ENCODE data around the gene TOX4.

TOX4 gene

DNA sequence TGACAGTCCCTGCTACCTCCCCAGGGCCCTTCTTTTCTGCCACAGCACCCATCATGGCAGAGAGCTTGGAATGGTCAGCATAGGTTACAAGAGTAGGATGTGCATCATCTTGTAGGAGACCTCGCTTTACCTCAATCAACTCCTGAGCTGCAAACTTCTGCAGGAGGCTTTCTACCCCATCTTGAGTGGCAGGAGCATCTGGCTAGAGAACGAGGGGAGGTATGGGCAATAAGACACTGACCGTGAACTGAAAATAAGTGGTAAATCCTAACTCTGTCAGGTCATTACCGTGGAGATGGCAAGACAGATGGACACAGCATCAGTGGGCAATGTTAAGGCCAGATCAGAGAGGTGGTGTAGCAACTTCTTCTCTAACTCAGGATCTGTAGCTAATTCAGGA is 26.4 kb downstream of the TOX4 start:
- no peak for DNase-seq (ENCODE audit: low read depth)

DNA sequence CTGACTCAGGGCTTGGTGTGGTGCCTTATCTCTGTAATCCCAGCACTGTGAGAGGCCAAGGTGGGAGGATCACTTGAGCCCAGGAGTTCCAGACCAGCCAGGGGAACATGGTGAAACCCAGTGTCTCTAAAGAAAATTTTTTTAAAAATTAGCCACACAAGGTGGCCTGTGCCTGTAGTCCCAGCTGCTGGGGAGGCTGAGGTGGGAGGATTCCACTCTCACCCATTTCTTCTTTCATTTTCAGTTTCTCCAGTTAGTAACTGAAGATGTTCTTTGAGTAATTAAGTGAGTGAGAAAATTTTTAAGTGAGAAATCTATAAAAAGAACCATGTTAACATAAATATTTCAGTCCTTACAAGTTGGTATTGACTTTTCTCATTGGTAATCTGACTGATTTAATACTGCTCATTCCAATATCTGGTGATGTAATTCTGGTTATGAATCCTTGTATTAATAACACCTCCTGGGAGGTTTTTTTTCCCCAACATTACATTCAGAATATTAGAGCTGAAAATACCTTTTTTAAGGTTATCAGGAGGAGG is 28.1 kb downstream of the TOX4 start:
- DNase-seq (ENCODE audit: low read depth): no peak

DNA sequence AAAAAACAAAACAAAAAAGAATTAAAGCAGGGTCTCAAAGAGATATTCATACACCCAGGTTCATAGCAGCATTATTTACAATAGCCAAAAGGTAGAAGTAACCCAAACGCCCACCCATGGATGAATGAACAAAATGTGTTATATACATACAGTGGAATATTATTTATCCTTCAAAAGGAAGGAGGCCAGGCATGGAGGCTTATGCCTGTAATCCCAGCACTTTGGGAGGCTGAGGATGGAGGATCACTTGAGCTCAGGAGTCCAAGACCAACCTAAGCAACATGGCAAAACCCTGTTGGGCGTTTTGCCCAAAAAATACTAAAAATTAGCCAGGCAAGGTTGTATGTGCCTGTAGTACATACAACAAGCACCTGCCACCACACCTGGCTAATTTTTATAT is 29.6 kb downstream of the TOX4 start:
- no peak for DNase-seq (ENCODE audit: low read depth)

DNA sequence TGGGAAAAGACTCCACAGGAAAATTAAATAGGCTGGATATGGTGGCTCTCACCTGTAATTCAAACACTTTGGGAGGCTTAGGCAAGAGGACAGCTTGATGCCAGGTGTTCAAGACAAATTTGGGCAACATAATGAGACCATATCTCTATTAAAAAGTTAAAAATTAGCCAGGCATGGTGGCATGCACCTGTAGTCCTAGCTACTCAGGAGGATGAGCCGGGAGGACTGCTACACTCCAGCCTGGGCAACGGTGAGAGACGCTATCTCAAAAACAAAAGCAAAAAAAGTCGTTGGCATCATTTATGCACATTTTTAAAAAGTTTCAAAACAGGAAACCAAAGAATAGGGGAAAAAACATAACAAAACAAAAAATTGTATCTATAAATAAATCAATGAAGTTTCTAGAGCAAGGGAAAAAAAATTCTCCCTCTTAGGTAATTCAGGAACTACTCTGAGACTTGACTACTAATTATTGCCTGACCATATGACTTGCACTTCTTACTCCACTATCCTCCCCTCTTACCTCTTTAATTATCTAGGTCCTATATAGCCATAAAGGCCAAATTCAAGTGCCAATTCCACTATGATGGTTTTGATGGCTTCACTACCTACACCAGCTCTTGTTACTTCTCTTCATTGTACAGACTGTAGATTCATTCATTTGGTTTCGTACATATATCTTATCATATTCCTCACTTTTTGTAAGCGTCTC is 32.6 kb downstream of the TOX4 start:
- DNase-seq (ENCODE audit: low read depth): no peak

DNA sequence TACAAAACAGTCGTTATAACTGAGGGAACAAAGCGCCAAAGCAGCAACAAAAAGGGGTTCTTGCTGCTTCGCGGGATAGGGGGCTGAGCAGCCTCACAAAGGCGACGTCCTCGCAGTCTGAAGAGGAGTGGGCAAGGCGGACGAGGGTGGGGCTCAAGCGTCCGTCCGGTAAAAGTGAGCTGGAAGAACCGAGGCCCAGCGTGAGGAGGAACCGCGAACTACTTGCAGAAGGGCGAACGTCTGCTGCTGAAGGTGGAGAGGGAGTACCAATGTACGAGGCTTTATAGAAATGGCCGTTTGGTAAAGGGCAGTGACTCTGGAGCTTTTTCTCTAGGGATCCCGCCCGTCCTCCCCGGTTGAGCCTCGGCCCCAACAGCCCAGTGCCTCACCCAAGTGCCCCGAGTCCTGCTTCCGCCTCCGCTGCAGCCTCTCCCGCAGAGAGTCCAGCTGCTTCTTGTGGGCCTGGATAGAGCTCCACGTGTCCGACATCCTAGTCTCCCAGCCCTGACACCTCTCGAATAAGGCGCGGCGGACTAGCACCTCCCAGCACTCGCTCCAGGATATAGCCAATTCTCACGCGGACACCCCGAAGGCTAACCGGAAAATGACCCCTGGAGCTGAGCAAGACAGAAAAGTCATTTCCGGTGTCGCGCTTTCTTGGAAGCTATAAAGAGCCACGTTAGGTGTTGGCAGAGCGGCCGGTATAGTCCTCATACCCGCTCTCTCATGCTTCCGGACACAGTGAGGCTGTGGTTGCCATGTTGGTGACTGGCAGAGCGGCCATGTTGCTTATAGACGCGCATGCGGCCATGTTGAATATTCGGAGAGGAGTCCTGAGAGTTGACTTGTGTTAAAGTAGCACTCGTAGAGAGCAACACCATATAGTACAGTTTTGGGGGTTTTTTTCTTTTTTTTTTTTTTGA is 34.0 kb downstream of the TOX4 start, which contains the start of gene METTL3:
Gene METTL3 (minus strand): TSS at position 606 of the 923 bp plus-strand sequence. CDS start 117 bp downstream, at position 489.
- peak; percentile 87 for DNase-seq (ENCODE audit: low read depth)

DNA sequence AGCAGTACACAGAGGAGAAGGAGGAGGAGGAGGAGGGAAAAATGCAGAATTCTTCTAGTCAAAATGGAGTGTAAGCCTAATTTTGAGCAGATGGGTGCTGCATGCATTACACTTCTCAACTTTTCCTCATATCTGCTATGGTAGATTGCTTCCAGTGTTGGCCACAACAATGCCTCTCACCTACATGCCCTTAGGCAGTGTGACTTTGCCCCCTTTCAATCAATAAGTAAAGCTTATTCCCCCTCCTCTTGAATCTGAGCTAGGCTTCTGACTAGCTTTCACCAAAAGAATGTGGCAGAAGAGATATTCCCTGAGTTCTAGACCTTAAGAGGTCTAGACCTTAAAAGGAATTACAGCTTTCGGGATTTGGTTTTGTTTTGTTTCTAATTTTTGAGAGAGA is 37.3 kb downstream of the TOX4 start:
- DNase-seq (ENCODE audit: low read depth): no peak

DNA sequence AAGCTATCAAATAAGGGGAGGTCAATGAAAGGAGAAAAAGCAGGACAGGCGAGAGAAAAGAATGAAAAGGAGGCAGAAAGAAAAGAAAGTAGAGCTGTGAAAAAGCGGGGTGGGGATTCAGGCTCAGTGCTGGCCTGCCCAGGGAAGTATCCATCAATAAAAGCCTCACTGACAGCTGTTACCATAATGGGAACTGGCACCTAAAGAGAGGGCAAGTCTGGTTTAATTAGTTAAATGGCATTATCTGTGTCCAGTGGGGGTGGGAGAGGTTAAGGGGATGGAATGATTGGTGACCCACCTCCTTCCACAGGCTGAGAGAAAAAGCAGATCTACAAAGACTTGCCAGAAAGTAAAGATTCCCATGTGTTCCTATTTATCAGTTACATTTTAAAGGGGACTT is 41.7 kb downstream of the TOX4 start:
- no peak for DNase-seq (ENCODE audit: low read depth)

DNA sequence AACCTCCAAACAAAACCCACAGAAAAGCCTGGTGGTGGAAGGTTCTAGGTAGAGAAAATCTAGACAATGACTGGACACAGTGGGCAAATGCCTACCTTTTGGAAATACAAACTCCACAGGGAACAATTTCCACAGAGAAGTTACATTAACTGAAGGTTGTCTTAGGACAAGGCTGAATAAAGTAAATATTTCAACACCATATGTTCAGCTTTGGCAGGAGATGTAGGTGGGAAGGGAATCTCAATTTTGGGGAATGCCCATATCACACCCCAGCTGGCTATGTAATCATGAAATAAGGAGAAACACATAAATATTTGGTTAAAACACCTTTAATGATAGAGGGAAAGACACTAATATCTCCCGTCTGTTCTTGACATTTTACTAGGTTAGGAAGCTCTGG is 43.8 kb downstream of the TOX4 start:
- no peak for DNase-seq (ENCODE audit: low read depth)

DNA sequence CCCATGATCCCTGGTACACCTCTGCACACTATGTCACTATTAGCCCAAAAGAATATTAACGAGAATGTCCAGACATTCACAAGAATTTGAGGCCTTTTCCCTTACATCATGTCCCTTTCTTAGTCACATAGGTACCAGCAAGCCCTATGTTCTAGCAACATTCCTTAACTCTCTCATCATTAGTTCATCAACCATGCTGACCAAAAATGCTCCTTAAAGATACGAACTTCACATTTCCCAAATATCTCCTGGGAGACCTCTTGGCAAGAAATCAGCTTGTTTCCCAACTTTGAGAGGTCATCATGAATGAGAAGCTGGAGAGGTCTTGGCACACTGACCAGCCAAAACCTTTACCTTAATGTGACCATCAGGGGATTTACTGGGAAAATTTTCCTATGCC is 44.5 kb downstream of the TOX4 start:
- no peak for DNase-seq (ENCODE audit: low read depth)

DNA sequence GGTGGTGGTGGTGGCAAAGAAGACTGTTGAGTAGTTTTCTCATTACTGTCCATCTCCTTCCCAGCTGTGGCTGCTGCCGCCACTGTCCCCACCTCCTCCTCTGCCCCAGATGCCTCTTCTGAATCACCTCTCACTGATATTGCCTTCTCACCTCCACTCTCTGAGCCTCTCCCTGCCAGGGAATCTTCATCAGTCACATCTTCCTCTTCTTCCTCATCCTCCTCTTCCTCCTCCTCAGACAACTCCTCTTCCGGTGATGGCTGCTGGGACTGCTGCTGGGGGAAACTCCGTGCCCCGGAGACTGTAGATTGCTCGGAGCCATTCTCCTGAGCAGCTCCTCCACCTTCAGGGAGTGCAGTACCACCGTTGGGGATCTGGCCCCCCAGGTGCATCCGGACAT is 46.2 kb downstream of the TOX4 start:
- DNase-seq (ENCODE audit: low read depth): no peak

DNA sequence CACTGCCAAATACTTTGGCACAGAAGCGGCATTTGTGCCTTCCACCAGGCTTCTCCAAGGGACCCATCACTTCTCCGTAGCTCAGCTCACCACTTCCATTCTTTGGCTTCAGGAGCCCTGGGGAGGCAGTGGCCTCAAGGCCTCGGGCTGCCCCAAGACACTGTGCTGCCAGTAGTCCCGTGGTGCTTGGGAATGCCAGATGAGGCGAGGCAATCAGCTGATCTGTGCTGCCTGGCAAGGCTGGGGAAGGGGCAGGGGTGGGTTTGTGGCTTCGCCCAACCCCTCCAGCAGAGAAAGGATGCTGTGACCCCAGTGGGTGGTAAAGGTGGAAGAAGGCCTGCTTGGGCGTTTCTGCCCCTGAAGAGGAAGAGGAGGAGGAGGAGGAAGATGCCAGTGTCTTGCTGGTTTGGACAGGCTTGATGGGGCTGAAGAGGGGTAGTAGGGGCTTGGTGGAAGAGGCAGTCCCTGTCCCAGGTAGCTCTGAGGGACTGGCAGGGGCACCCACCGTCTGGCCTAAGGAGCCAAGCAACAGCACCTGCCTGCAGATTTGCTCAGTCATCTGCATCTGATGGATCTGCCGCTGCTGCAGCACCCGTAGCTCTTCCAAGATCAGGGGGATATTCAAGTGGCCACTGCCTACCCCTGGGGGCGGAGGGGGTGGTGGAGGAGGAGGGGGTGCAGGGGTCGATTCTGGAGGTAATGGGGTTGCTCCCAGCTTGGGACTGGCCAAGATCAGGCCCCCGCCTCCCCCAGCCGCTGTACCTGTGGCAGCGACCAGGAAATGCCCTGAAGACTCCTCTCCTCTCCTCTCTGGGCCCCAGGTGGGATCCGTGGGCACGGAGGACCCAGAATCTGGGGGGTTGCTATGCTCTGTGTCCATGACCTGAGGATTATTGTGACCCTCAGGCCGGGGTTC is 47.8 kb downstream of the TOX4 start:
- no peak for DNase-seq (ENCODE audit: low read depth)

DNA sequence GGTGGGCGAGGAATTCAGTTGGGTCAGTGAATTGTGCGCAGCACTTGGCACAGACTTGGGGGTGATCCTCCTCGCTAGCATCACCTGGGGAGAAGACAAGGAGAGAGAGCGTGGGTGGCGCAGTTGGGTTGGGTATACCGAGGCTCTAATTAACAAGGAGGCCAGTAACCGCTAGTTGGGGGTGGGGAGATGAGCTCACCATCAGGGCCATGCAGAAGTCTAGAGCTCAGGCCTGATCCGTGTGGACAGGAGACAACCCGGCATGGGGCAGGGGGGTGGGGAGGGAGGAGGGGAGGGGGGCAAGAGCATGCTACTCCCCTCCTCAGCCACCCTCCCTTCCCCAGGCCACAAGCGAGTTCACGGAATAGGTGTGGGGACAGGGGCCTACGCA is 48.6 kb downstream of the TOX4 start:
- no peak for DNase-seq (ENCODE audit: low read depth)

DNA sequence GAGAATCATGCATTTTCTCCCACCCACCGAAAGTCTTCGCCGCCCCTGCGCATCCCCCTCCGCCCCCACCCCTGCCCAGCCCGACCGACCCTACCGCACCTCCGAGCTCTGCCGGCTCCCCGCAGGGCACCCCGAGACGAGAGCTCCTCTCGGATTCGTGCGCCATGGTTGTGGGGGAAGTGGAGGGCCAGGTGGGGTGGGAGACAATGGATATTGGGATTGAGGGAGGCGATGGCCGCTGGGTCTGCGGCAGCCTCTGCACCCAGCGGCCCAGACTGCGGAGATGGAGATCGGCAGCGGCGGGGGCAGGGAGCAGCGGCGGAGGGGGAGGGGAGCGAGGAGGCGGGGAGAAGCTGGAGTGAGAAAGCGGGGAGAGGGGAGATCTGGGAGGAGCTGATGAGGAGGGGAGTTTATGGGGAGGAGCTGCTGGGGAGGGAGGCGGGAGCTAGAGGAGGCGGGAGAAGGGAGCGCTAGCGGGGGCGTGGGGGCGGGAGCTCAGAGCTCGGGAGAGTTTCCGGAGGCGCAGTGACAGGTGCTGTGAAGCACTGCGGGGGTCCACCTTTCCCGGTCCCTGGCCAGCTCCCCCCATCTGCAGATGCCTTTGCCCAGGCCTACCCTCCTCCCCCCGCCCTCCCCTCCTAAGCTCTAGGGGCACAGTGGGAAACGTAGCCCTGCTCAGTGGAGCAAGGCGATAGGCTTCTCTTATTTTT is 49.1 kb downstream of the TOX4 start, which contains the start of gene SALL2:
Gene SALL2 (minus strand): TSS at position 385 of the 710 bp plus-strand sequence. CDS start 219 bp downstream, at position 166.
- DNase-seq (ENCODE audit: low read depth): peak; percentile 55

DNA sequence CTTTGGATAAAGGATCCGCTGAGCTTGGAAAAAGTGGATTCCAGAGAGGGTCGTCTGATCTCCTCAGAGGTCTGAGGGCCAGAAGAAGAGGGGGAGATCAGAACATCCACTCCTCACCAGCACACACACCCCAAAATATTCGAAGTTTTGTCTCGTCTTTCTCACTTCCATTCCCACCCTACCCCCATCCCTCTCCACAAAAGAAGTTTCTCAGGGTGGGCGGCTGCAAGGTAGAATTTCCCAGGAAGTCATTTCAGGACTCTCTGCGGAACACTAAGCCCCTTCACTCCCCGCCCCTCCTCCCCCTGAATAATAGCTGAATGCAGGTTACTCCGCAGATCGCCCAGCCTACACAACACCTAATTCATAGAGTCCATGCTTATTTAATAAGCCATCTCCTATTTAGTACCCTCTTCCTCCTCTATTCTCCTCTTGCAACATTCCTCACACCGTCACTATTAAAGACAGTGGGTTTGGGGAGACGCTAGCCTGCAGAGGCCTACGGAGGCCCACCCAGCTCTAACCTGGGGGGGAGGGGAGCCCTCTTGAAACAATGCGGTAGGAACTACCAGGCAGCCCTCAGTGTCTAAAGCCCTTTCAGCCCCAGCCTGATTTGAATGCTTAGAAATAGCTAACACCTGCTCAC is 49.8 kb downstream of the TOX4 start:
- no peak for DNase-seq (ENCODE audit: low read depth)

DNA sequence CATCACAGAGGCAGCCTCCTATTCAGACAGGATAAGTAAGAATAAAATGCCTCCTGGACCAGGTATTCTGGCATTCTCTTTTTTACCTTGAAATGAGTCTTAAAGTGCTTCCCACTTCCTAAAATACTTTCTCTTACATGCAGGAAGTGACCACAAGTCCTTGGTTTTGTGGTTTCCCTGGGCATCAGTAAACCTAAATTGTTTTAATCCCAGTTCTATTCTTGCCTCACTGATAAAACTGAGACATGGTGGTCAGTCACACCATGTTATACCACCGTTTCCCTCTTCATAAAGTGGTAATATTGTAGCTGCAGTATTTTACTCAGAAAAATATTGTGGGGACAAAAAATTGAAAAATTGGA is 50.3 kb downstream of the TOX4 start:
- DNase-seq (ENCODE audit: low read depth): no peak

DNA sequence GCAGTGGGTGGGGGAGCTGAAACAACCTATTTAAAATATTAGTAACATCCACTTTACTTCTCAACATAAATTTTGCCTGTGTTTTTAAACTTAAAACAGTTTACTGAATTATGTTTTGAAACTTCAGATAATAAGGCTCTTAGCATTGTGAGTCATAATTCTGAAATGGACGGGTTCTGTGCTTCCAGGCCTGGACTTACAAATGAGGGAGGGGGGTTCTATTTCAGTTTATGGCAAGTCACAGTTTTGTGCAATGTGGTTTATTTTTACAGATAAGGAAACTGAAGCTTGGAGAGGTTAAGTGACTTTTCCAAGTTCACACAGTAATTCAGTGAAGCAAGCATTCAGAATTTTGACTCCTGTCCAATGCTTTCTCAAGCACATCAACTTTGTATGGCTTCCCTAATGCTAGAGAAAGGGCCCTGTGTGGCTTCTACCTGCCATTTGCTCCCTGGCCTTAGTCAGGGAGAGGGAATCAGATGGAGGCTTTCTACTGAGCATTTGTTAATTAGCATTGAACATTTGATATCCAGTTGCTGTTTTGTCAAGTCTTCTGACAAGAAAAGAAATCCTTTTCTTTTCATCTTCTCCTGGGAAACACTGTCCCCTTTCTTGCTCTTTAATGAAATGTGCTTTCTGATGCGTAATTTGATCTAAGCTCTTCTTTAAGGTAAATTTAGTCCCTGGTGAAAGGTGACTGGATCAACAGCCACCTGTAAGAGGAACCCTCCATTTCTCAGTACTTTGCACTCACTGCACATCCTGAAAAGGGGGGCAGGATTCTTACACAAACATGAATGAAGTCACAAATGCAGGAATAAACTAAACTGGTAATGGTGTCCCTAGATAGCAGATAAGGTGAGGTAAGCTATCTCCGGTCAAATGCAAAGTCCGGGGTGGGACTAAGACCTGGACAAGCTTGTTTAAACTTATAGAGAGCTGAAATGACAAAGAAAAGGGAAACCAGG is 51.7 kb downstream of the TOX4 start:
- DNase-seq (ENCODE audit: low read depth): no peak

DNA sequence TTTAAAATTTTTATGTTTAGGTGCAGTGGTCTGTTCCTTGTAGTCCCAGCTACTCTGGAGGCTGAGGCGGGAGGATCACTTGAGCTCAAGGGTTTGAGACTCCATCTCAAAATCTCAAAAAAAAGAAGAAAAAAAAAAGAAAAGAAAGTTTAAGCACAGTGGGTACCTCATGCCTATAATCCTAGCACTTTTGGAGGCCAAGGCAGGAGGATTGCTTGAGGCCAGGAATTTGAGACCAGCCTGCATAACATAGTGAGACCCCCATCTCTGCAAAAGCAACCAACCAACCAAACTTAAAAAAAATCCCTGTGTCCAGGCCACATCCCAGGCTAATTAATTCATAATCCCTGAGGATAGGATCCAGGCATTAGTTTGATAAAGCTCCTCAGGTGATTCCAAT is 52.5 kb downstream of the TOX4 start:
- DNase-seq (ENCODE audit: low read depth): no peak

DNA sequence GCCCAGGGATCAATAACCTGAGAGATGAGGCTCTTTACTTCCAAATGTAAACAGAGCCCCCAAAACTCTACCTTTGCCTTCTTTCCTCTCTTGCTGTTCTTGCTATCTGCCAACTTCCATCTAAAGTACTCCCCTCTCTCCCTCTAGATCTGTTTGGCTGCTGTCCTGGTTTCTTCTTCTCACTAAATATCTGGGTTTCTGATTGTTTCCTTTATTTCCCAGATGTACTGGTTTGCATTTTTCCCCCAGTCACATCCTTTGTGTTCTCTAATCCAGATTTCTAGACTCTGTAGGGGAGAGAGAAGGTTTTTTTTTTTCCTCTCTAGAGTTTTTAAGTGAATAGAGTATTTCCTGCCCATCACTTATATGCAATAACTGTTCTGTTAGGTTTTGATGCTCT is 56.3 kb downstream of the TOX4 start:
- DNase-seq (ENCODE audit: low read depth): no peak

DNA sequence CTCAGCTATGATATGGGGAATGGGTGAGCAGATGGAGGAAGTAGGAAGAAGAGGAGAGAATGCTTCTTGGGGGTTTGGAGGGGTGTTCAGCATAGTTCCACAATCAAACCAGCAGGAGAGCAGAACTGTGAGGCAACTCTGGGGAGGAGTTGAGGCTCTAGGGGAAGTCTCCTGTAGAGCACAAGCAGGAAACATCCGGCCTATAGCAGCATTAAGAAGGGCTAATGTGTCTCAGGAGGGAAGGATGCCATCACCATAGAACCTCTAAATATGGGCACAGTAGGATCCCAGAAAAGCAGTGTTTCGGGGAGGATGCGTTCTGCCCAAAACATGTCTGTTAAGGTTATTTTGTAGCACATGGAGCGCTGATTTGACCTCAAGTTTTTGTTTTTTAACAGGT is 57.6 kb downstream of the TOX4 start:
- DNase-seq (ENCODE audit: low read depth): no peak

Measured in activated T-cell treated with anti-CD3 and anti-CD28 coated beads for 1 hour (primary cell).